ENCODE measurements around the gene LHFPL6. TPM values are rescaled to one million over a fixed set of nuclear protein-coding genes. Genes with fewer than 3 reads are reported as not detected.

Gene LHFPL6
- polyA plus RNA-seq, 3 donors = 0.14 to 0.59 (median 0.46) TPM

- Histone ChIP-seq H2AFZ (ENCODE audit: insufficient read depth, low read depth, low read length, poor library complexity, severe bottlenecking) (no peak overlapping the region), H3K9me3 (replicated peaks in 1 of 2; ENCODE audit: control insufficient read depth in 1 of 2, insufficient read depth in 1 of 2, low read length in 2 of 2) (no peaks in the 10 kb centered on the region), H3K27me3 (ENCODE audit: control insufficient read depth in 2 of 2, insufficient read depth in 2 of 2, low read length in 2 of 2) (no peaks in the 10 kb centered on the region), H3K4me3 (replicated peaks in 1 of 3; ENCODE audit: low read depth in 2 of 3, low read length in 3 of 3) (no peak overlapping the region), H3K79me2 (ENCODE audit: insufficient read depth, low read length) (no peaks in the 10 kb centered on the region), H3K4me1 (ENCODE audit: control insufficient read depth in 1 of 2, insufficient read depth in 2 of 2, low read length in 2 of 2) (peaks cover 6 to 16% of the 10 kb centered on the region in 2 donors), H4K20me1 (ENCODE audit: insufficient read depth, low read length) (no peaks in the 10 kb centered on the region), H3K36me3 (replicated peaks in 1 of 2; ENCODE audit: control insufficient read depth in 1 of 2, insufficient read depth in 2 of 2, low read length in 2 of 2) (no peaks in the 10 kb centered on the region), H3K4me2 (replicated peaks; ENCODE audit: extremely low read depth, low read length, poor library complexity, severe bottlenecking) (no peak overlapping the region), H3K27ac (ENCODE audit: low read depth in 1 of 2, low read length in 2 of 2) (no peak overlapping the region), H3K9ac (ENCODE audit: insufficient read depth, low read length, poor library complexity, severe bottlenecking) (no peak overlapping the region)
- no peak overlapping the region for H3K4me3 Mint-ChIP-seq
- no peaks in the 10 kb centered on the region for H3K36me3 Mint-ChIP-seq
- no peak for DNase-seq
- peaks cover 0 to 2% (median 0%) of the 10 kb centered on the region in 7 donors for H3K9me3 Mint-ChIP-seq
- WGBS (ENCODE audit: insufficient coverage) = 86% methylated on average over 1 of the region's 5 CpGs
- H3K4me1 Mint-ChIP-seq = peaks cover 20% of the 10 kb centered on the region
- H3K27me3 Mint-ChIP-seq (ENCODE audit: low read depth in 3 of 3) = no peaks in the 10 kb centered on the region
- H3K27ac Mint-ChIP-seq = no peak overlapping the region
- TF ChIP-seq, protein P1, sequence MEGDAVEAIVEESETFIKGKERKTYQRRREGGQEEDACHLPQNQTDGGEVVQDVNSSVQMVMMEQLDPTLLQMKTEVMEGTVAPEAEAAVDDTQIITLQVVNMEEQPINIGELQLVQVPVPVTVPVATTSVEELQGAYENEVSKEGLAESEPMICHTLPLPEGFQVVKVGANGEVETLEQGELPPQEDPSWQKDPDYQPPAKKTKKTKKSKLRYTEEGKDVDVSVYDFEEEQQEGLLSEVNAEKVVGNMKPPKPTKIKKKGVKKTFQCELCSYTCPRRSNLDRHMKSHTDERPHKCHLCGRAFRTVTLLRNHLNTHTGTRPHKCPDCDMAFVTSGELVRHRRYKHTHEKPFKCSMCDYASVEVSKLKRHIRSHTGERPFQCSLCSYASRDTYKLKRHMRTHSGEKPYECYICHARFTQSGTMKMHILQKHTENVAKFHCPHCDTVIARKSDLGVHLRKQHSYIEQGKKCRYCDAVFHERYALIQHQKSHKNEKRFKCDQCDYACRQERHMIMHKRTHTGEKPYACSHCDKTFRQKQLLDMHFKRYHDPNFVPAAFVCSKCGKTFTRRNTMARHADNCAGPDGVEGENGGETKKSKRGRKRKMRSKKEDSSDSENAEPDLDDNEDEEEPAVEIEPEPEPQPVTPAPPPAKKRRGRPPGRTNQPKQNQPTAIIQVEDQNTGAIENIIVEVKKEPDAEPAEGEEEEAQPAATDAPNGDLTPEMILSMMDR (IDR thresholded peaks at IDR 0.05) = no peak
- intact Hi-C loops (cut with micrococcal nuclease) = loop anchor here in 1 of 2 donors (10.0 kb wide), 1 partner anchor 197 kb away; no protein-coding TSS in a partner anchor
These were observed 185.3 kb downstream of the LHFPL6 start for GRCh38 chr13:39417643-39418042.

GRCh38 chr13:39417131-39417530 lies 185.9 kb downstream of the LHFPL6 start:
- Mint-ChIP-seq H3K27ac (no peak overlapping the region), H3K9me3 (no peaks in the 10 kb centered on the region), H3K4me3 (no peak overlapping the region), H3K4me1 (peaks cover 25% of the 10 kb centered on the region), H3K36me3 (no peaks in the 10 kb centered on the region), H3K27me3 (ENCODE audit: low read depth in 3 of 3) (no peaks in the 10 kb centered on the region)
- DNase-seq = no peak
- WGBS (ENCODE audit: insufficient coverage) = 95% methylated on average over 2 of the region's 5 CpGs
- H3K27ac ChIP-seq (ENCODE audit: low read depth in 1 of 2, low read length in 2 of 2) = no peak overlapping the region
- H3K79me2 ChIP-seq (ENCODE audit: insufficient read depth, low read length) = no peaks in the 10 kb centered on the region
- no peak overlapping the region for H2AFZ ChIP-seq (ENCODE audit: insufficient read depth, low read depth, low read length, poor library complexity, severe bottlenecking)
- no peaks in the 10 kb centered on the region for H3K9me3 ChIP-seq (replicated peaks in 1 of 2; ENCODE audit: control insufficient read depth in 1 of 2, insufficient read depth in 1 of 2, low read length in 2 of 2)
- H3K9ac ChIP-seq (ENCODE audit: insufficient read depth, low read length, poor library complexity, severe bottlenecking) = no peak overlapping the region
- no peak overlapping the region for H3K4me3 ChIP-seq (replicated peaks in 1 of 3; ENCODE audit: low read depth in 2 of 3, low read length in 3 of 3)
- intact Hi-C loops (cut with micrococcal nuclease) = loop anchor here in 1 of 2 donors (10.0 kb wide), 1 partner anchor 198 kb away; no protein-coding TSS in a partner anchor
- no peaks in the 10 kb centered on the region for H4K20me1 ChIP-seq (ENCODE audit: insufficient read depth, low read length)
- TF ChIP-seq, protein P1 (IDR thresholded peaks at IDR 0.05) = peak; percentile 10
- H3K4me1 ChIP-seq (ENCODE audit: control insufficient read depth in 1 of 2, insufficient read depth in 2 of 2, low read length in 2 of 2) = peaks cover 10 to 21% of the 10 kb centered on the region in 2 donors
- no peaks in the 10 kb centered on the region for H3K36me3 ChIP-seq (replicated peaks in 1 of 2; ENCODE audit: control insufficient read depth in 1 of 2, insufficient read depth in 2 of 2, low read length in 2 of 2)
- no peaks in the 10 kb centered on the region for H3K27me3 ChIP-seq (ENCODE audit: control insufficient read depth in 2 of 2, insufficient read depth in 2 of 2, low read length in 2 of 2)
- H3K4me2 ChIP-seq (replicated peaks; ENCODE audit: extremely low read depth, low read length, poor library complexity, severe bottlenecking) = no peak overlapping the region

Measured in CD14-positive monocyte (primary cell).